HL-60/S4 treated with retinoic acid at 250 ng/mL for 4 days and 3 days (cell line): ENCODE results near the gene PROCR.
"Not testable (repeated sequence)": the region's sequence is repeated elsewhere in the genome, so short reads cannot be mapped to it uniquely, and the experiment has no call there.

Experiments
- in situ Hi-C: fragments of 300-500 bp; cut with MboI; formaldehyde crosslinking; loops from 2 replicates; pipeline ENCODE4 v1.7.0; 2022; ENCODE audit warnings: low sequenced_read_pairs

Gene PROCR

DNA sequence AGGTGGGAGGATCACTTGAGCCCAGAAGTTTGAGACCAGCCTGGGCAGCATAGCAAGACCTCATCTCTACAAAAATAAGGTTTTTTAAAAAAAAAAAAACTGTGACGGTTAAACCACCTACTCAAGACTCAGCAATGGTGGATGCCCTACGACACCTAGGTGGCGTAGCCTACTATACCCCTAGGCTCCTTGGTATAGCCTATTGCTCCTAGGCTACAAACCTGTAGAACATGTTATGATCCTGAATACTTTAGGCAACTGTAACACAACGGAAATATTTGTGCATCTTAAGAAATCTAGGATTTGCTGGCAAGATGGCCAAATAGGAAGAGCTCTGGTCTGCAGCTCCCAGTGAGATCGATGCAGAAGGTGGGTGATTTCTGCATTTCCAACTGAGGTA is 11.5 kb upstream of the PROCR start:
- in situ Hi-C loops = loop anchor here (25.0 kb wide), 1 partner anchor 102 kb away; no protein-coding TSS in a partner anchor

DNA sequence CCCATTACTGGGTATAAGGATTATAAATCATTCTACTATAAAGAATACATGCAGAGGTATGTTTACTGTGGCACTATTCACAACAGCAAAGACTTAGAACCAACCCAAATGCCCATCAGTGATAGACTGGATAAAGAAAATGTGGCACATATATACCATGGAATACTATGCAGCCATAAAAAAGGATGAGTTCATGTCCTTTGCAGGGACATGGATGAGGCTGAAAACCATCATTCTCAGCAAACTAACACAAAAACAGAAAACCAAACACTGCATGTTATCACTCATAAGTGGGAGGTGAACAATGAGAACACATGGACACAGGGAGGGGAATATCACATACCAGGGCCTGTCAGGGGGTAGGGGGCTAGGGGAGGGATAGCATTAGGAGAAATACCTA is 7.3 kb upstream of the PROCR start:
- in situ Hi-C loops = loop anchor here (25.0 kb wide), 1 partner anchor 98 kb away; no protein-coding TSS in a partner anchor

DNA sequence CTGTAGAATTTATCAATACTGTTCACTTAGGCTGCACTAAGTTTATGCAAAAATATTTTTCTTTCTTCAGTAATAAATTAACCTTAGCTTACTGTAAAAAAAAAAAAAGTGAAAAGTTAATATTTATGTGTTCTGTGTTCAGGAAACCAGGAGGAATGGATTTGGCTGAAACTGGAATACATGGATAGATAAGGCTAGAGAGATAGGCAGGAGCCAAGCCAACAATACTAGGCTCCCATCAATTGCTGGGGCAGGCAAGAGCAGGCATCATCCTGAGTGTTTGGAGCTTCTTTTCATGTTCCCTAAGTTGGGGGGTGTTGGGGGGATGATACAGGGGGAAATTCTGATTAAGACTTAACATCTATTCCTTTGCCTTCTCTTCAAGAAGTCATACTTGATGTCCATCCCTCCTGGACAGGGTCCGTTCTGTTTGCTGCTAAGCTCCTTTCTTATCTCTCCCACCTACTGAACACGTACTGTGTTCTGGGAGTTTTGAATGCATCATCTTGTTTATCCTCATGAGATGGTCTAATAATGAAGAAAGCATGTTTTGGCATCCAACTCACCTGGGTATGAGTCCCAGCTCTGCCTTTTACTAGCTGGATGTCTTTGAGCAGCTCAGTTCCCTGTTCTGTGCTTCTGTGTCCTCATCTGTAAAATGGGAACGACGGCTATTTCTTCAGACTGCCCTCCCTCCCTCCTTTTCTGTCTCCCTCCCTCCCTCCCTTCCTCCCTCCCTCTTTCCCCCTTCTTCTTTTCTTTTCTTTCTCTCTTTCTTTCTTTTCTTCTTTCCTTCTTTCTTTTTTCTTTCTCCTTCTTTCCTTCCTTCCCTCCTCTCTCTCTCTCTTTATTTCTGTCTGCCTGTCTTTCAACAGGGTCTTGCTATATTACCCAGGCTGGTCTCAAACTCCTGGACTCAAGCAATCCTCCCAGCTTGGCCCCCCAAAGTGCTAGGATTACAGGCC is 6.4 kb upstream of the PROCR start:
- in situ Hi-C loops = loop anchor here (25.0 kb wide), 1 partner anchor 97 kb away; no protein-coding TSS in a partner anchor

GRCh38 chr20:35166242-35166830 is 5.5 kb upstream of the PROCR start:
- in situ Hi-C loops = loop anchor here (25.0 kb wide), 1 partner anchor 96 kb away; no protein-coding TSS in a partner anchor

- in situ Hi-C loops = loop anchor here (25.0 kb wide), 1 partner anchor 95 kb away; no protein-coding TSS in a partner anchor
These were observed 4.1 kb upstream of the PROCR start for GRCh38 chr20:35167787-35168186.

DNA sequence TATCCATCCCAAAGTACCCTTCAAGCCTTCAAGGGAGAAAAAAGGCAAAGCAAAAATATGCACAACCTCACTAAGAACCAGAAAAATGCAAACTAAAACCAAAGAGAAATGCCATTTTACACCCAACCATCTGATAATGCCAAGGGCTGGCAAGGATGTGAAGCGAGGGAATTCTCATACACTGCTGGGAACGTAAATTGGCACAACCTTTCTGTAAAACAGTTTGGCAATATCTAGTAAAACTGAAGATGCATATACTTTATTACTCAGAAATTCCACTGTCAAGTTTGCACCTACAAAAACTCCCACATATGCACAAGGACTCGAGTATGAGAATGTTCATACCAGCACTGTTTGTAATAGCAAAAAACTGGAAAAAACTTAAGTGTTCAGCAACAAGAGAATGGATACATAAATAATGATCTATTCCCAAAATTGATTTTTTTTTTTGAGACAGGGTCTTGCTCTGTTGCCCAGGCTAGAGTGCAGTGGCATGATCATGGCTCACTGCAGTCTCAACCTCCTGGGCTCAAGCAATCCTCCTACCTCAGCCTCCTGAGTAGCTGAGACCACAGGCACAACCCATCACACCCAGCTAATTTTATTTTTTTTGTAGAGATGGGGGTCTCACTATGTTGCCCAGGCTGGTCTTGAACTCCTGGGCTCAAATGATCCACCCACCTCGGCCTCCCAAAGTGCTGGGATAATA is 3.0 kb upstream of the PROCR start:
- in situ Hi-C loops = loop anchor here (25.0 kb wide), 1 partner anchor 93 kb away; no protein-coding TSS in a partner anchor

GRCh38 chr20:35171438-35171752 is 477 bp upstream of the PROCR start:
- in situ Hi-C loops = loop anchor here (25.0 kb wide), 1 partner anchor 91 kb away; no protein-coding TSS in a partner anchor

GRCh38 chr20:35172434-35172806 is 548 bp downstream of the PROCR start:
- in situ Hi-C loops = loop anchor here (25.0 kb wide), 1 partner anchor 90 kb away; no protein-coding TSS in a partner anchor

DNA sequence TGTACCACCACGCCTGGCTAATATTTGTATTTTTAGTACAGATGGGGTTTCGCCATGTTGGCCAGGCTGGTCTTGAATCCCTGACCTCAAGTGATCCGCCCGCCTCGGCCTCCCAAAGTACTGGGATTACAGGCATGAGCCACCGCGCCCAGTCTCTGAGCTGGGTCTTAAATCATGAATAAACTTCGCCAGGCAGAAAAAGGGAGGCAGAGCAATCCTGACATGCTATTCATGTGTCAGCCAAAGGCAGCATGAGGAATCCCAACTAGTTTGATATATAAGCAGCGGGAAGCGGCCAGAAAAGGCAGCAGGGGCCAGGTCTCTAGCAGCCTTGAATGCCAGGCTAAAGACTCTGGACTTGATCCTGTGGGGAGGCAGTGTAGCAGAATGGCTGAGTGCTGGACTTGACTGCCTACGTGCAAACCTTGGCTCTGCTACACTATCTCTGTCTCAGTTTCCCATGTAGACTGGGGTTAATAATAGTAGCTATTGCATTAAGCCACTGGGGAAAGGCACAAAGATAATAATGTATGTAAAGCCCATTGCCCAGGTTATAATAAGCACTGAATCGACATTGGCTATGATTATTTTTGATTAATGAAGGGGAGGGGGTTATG is 1.8 kb downstream of the PROCR start:
- in situ Hi-C loops = loop anchor here (25.0 kb wide), 1 partner anchor 89 kb away; no protein-coding TSS in a partner anchor

DNA sequence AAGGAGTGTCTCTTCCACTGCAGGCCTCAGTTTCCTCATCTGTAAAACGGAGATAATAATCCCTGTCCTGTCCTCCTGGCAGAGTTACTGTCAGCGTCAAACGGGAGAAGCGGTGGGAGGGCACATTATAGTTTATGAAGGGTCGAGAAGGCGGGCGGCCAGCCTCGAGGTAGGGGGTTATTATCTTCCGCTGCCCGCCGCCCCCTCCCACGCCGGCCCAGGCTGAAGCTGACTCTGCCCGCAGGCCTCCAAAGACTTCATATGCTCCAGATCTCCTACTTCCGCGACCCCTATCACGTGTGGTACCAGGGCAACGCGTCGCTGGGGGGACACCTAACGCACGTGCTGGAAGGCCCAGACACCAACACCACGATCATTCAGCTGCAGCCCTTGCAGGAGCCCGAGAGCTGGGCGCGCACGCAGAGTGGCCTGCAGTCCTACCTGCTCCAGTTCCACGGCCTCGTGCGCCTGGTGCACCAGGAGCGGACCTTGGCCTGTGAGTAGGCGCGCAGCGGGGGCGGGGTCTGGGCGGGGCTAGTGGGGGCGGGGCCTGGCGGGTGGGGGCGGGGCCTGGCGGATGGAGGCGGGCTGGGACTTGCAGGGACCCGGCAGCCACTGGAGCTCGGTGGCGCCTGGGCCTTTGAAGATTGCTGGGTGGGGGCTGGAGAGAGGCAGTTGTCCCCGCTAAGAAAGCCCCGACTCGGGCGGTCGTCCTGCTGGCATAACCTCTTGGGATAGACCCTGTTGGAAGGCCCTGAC is 2.8 kb downstream of the PROCR start:
- in situ Hi-C loops = loop anchor here (25.0 kb wide), 1 partner anchor 88 kb away; no protein-coding TSS in a partner anchor

DNA sequence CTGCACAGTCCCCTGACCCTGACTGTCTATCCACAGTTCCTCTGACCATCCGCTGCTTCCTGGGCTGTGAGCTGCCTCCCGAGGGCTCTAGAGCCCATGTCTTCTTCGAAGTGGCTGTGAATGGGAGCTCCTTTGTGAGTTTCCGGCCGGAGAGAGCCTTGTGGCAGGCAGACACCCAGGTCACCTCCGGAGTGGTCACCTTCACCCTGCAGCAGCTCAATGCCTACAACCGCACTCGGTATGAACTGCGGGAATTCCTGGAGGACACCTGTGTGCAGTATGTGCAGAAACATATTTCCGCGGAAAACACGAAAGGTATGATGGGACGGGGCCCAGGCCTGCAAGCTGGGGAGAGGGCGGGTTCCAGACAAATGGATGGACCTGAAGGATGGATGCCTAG is 4.3 kb downstream of the PROCR start:
- in situ Hi-C loops = no loop called here

- in situ Hi-C loops = no loop called here
These were observed 7.7 kb downstream of the PROCR start for GRCh38 chr20:35179292-35180212.

GRCh38 chr20:35180266-35180665 is 8.4 kb downstream of the PROCR start:
- in situ Hi-C loops = no loop called here

DNA sequence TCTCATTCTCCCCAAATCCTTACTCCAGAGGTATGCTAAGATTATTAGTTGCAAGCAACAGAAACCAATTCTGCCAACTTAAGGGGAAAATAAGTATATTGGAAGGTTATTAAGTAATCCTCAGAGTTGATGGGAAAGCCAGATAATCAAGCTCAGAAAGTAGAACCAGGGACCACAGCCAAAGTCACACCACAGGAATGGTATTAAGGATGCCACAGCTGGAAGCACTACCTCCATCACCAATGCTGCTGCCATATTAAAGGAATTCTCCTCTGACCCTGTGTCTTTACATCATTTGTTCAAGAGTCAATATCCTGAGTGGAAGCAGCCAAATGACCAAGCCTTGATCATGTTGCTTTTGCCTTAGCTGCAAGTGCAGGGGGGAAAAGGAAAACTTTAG is 9.9 kb downstream of the PROCR start:
- in situ Hi-C loops = no loop called here

- in situ Hi-C loops = not testable (repeated sequence)
These were observed 14.9 kb downstream of the PROCR start for GRCh38 chr20:35186691-35187289.

- in situ Hi-C loops = no loop called here
These were observed 15.8 kb downstream of the PROCR start for GRCh38 chr20:35187584-35188190.

DNA sequence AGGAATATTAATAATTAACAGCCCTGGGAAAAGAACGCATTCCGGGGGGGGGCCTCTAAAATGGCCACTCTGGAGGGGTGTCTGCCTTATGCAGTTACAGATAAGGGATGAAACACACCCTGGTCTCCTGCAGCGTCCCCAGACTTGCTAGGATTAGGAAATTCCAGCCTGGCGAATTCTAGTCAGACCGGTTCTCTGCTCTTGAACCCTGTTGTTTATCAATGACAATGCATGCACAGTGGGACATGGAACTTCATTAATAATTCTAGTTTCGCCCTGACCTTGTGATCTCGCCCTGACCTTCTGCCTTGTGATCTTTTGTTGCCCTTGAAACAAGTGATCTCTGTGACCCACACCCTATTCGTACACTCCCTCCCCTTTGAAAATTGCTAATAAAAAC is 17.4 kb downstream of the PROCR start:
- in situ Hi-C loops = not testable (repeated sequence)

GRCh38 chr20:35190556-35190955 is 18.7 kb downstream of the PROCR start:
- in situ Hi-C loops = no loop called here
